ENCODE data around the gene SATB2.

Gene SATB2

GRCh38 chr2:199315299-199316179 lies 142.2 kb downstream of the SATB2 start:
- DNase-seq, result no peak

GRCh38 chr2:199312931-199313330 lies 144.8 kb downstream of the SATB2 start:
- no peak for DNase-seq

GRCh38 chr2:199310771-199311585 lies 146.8 kb downstream of the SATB2 start:
- no peak for DNase-seq

GRCh38 chr2:199309973-199310372 lies 147.8 kb downstream of the SATB2 start:
- no peak for DNase-seq

- DNase-seq, result no peak
These were observed 148.3 kb downstream of the SATB2 start for GRCh38 chr2:199309411-199309810.

- DNase-seq, result no peak
These were observed 149.2 kb downstream of the SATB2 start for GRCh38 chr2:199308567-199308966.

GRCh38 chr2:199307461-199307860 lies 150.3 kb downstream of the SATB2 start:
- DNase-seq, result no peak

GRCh38 chr2:199306116-199306515 lies 151.6 kb downstream of the SATB2 start:
- DNase-seq, result no peak

- DNase-seq, result no peak
These were observed 154.0 kb downstream of the SATB2 start for GRCh38 chr2:199303728-199304177.

- no peak for DNase-seq
These were observed 154.9 kb downstream of the SATB2 start for GRCh38 chr2:199302851-199303250.

- DNase-seq, result no peak
These were observed 169.3 kb downstream of the SATB2 start for GRCh38 chr2:199288424-199288823.

- DNase-seq, result no peak
These were observed 175.4 kb downstream of the SATB2 start for GRCh38 chr2:199282309-199282708.

GRCh38 chr2:199279146-199279545 lies 178.6 kb downstream of the SATB2 start:
- no peak for DNase-seq

GRCh38 chr2:199278099-199278498 lies 179.6 kb downstream of the SATB2 start:
- no peak for DNase-seq

- no peak for DNase-seq
These were observed 184.7 kb downstream of the SATB2 start for GRCh38 chr2:199273042-199273511.

GRCh38 chr2:199261936-199262335 lies 195.8 kb downstream of the SATB2 start:
- DNase-seq, result no peak

GRCh38 chr2:199261239-199261638 lies 196.5 kb downstream of the SATB2 start:
- no peak for DNase-seq

- no peak for DNase-seq
These were observed 198.1 kb downstream of the SATB2 start for GRCh38 chr2:199259671-199260070.

- DNase-seq, result no peak
These were observed 199.4 kb downstream of the SATB2 start for GRCh38 chr2:199258291-199258690.

GRCh38 chr2:199257261-199258224 lies 200.2 kb downstream of the SATB2 start:
- DNase-seq, result no peak

- no peak for DNase-seq
These were observed 227.6 kb downstream of the SATB2 start for GRCh38 chr2:199230091-199230490.
